ENCODE results near the gene OCA2.
"Not testable (repeated sequence)": the region's sequence is repeated elsewhere in the genome, so short reads cannot be mapped to it uniquely, and the experiment has no call there.

Gene OCA2

GRCh38 chr15:27782125-27782524, 317.0 kb downstream of the OCA2 start:
- no peak for DNase-seq (ENCODE audit: low read depth in 4 of 4, low spot score in 1 of 4)

DNA sequence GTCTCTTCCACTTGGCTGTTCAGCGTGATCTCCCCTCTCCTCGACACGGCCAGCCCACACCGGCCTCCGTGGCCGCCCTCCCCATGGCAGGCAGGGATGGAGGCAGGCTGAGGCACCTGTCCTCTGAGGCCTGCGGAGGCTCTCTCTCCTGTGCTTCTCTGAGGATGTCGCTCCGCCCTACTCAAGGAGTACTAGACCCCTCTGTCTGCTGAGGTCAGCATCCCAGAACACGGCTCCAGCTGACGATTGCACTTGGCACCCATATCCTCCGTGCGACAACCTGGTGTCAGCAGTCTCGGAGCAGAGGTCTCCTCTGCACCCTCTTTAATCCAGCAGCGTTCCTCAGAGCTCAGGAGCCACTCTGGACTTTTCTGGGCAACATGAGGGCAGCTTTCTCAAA, 322.6 kb downstream of the OCA2 start:
- DNase-seq (ENCODE audit: low read depth in 4 of 4, low spot score in 1 of 4): no peak

GRCh38 chr15:27774638-27775037, 324.5 kb downstream of the OCA2 start:
- no peak for DNase-seq (ENCODE audit: low read depth in 4 of 4, low spot score in 1 of 4)

- no peak for DNase-seq (ENCODE audit: low read depth in 4 of 4, low spot score in 1 of 4)
Observed at GRCh38 chr15:27774191-27774590, 324.9 kb downstream of the OCA2 start.

DNA sequence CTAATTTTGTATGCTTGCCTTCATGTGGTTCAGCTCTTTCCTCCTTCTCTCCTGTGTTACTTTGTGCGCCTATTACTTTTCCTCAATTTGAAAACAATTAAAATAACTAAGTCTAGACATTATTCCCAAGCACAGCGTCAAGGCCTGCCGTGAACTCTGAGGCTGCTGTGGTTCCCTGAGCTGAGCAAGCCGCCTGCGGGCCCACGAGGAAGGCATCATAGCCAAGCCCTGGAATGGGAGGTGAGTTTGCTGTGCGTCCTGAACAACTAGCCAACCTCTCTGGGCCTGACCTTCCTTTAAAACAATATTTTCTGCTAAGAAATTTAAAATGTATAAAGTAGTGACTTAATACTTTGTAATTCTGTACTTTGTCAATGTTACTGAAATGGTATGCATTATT, 327.2 kb downstream of the OCA2 start:
- DNase-seq (ENCODE audit: low read depth in 4 of 4, low spot score in 1 of 4): no peak

- no peak for DNase-seq (ENCODE audit: low read depth in 4 of 4, low spot score in 1 of 4)
Observed at GRCh38 chr15:27770769-27771554, 328.2 kb downstream of the OCA2 start.

GRCh38 chr15:27770086-27770607, 329.0 kb downstream of the OCA2 start:
- no peak for DNase-seq (ENCODE audit: low read depth in 4 of 4, low spot score in 1 of 4)

GRCh38 chr15:27769652-27770051, 329.5 kb downstream of the OCA2 start:
- DNase-seq (ENCODE audit: low read depth in 4 of 4, low spot score in 1 of 4): no peak

DNA sequence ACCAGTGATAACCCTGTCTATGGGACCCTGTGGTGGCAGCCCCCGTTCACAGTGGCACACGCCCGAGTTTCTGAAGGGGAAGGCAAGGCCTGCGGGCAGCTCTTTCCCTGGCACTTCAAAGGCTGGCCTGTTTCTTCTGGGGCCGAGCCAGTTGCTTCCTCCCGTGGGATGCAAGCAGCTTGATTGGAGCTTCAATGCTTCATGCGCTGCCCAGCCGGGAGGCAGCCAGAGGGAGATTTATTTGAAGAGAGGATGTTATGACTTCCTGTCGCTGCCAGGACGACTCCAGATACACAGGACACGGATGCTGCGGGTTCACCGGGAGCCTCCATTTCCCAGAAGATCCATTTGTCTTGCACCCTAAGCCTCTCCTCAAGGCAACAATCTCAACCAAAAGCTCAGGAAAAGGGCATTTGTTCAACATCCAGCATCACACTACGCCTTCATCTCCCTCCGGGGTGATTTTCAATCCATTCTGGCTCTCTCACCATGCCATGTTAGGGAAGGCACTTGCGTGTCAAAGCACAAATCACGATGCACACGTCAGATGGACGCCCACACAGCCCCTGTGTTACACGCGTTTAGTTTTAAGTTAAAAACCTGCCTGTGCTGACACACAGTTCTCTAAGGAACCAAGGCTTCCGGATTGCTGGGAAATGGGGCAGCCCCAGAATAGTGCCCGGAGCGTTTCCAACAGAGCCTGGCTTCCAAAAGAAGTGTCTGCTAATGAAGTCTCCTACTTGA, 330.2 kb downstream of the OCA2 start:
- DNase-seq (ENCODE audit: low read depth in 4 of 4, low spot score in 1 of 4): no peak

GRCh38 chr15:27767918-27768640, 331.0 kb downstream of the OCA2 start:
- DNase-seq (ENCODE audit: low read depth in 4 of 4, low spot score in 1 of 4): no peak

- DNase-seq (ENCODE audit: low read depth in 4 of 4, low spot score in 1 of 4): not testable (repeated sequence)
Observed at GRCh38 chr15:27767430-27767829, 331.7 kb downstream of the OCA2 start.

- DNase-seq (ENCODE audit: low read depth in 4 of 4, low spot score in 1 of 4): no peak
Observed at GRCh38 chr15:27764339-27764738, 334.8 kb downstream of the OCA2 start.

DNA sequence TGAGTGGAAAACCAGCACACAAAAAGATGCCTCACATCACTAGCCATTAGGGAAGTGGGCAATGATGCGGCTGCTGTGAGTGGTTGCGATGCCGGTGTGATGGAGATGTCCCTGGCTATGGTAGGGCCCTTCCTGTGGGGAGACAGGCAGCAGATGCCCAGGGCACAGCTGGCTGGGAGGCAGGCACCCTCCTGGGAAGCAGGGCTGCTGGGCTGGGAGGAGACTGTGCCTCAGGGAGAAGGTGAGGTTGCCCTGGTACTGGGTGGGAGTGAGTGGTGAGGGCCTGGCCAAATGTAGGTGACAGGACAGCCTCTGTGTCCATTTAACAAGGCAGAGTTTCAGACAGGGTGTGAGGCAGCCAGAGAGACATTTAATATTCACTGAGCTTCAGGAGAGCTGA, 335.6 kb downstream of the OCA2 start:
- DNase-seq (ENCODE audit: low read depth in 4 of 4, low spot score in 1 of 4): no peak

GRCh38 chr15:27762471-27762870, 336.6 kb downstream of the OCA2 start:
- DNase-seq (ENCODE audit: low read depth in 4 of 4, low spot score in 1 of 4): no peak

- DNase-seq (ENCODE audit: low read depth in 4 of 4, low spot score in 1 of 4): no peak
Observed at GRCh38 chr15:27757052-27757451, 342.1 kb downstream of the OCA2 start.

GRCh38 chr15:27752691-27753090, 346.4 kb downstream of the OCA2 start:
- DNase-seq (ENCODE audit: low read depth in 4 of 4, low spot score in 1 of 4): no peak

DNA sequence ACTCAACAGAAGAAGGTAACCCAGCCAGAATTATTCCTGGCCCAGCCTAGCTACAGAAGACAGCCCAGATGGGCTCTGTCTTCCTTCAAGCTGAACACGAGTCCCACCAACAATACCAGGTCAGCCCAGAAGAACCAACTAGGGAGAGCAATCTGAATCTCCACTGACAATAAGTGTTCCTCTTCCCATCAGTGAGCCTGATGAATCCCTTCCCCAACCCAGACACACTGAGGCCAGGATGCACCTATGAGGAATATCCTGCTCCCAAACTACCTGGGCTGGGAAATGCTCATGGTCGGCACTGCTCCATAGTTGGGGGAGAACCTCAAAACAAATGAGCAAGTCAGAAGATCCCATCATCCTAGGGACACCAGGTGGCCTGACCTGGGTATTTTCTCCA, 351.1 kb downstream of the OCA2 start:
- no peak for DNase-seq (ENCODE audit: low read depth in 4 of 4, low spot score in 1 of 4)

DNA sequence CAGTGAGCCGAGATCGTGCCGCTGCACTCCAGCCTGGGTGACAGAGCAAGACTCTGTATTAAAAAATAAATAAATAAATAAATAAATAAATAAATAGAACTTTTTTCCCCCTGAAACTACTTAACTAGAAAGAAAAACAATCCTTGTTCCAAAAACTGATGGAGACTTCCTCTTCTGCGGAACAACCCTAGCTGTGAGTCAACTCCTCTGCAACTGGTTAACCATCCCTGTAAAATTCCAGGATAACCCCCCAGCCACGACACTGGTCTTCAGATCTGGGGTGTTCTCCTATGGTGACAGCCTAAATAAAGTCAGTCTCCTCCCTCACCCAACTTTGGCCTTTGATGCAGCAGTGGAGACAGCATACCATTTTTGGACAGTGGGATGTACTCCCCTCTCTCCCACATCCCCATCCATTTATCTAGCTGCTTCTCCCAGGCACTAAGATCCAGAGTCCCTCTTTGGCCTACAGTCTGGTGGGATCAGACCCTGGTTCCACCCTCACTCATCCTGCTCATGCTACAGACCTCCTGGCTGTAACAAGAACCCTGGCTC, 352.6 kb downstream of the OCA2 start:
- no peak for DNase-seq (ENCODE audit: low read depth in 4 of 4, low spot score in 1 of 4)

DNA sequence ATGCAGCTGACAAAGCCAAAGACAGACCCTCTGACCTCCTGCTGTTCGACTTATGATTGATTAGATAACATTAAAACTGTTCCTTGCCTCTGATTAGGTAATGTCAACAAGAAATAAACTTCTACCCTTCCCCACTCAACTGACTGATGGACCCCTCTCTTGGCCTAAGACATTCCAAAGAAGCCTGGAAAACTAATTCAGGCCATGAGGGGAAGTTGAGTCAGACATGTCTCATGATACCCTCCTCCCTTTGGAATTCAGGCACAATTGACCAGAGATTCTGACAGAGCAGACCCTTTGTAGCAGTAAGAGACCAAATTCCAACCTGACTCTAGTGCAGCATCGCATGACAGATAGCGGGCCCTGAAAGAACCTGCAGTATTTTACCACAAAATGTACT, 354.5 kb downstream of the OCA2 start:
- no peak for DNase-seq (ENCODE audit: low read depth in 4 of 4, low spot score in 1 of 4)

DNA sequence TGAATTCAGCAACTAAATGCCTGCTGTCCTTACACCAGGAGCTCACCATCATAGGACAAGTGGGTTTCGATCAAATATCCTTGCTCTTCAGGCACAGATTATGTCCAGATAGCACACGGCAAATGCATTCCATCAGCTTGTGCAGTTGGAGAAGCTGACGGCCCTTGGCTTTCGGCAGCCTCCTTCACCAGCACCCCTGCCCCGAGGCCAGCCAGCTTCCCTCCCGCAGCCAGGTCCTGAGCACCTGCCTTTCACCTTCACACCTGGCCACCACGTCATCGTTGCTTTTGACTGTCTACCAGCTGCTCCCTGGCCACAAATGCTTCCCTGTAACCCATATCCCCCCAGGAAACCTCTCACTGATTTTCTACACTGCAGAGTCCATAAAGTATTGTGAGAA, 355.5 kb downstream of the OCA2 start:
- no peak for DNase-seq (ENCODE audit: low read depth in 4 of 4, low spot score in 1 of 4)

DNA sequence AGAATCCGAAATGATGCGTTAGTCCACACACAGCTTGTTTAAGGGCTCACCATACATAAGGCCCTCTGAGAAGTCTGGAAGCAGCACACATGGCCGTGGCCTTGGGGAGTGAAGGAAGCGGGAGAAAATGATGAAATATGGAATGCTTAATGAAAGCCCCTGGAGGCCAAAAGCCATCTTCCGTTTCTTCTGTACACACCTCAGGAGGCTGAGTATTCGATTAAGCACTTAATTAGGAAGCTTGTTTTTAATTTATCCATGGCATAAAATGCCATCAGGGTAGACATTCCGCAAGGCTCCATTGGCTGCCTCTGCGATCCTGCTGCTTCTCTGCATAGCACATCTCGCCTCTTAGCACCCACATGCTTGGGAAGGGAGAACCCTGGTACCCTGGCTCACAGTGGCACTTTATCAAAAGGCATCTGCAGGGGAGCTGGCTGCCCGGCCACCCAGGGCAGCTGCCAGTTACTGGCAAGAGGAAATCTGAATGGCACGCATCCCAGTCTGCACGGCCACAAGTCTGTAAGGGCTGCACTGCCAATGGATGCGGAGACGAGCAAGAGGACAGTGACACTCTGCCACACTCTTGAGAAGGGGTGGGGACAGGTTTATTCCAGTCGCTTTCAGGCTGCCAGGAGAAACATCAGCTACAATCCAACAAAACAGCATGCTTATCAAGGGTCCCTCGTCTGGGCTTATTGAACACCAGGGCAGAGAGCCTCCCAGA, 356.2 kb downstream of the OCA2 start:
- DNase-seq (ENCODE audit: low read depth in 4 of 4, low spot score in 1 of 4): no peak

All from stimulated activated CD4-positive, alpha-beta T cell treated with anti-CD3 and anti-CD28 coated beads, Interleukin-1b, Interleukin-23, amount 100 ng/mL, for 24 hours (primary cell).